Adrenal gland (tissue), 5 donors: Measurements from ENCODE around the gene ZNF77.

Experiments
- POLR2A ChIP-seq, 2 donors: fragments of 450-650 bp; IDR thresholded peaks; one replicate each; pipeline ENCODE4 v1.6.1; 2017; ENCODE audit warnings: antibody characterized with exemption in 2 of 2, mild to moderate bottlenecking in 2 of 2, moderate library complexity in 1 of 2
- TF ChIP-seq, protein P1 (sequence below), 6 experiments: fragments of 450-650 bp in 4 of 6; fragments of 200-600 bp in 2 of 6; sonication (generic) in 1 of 6; IDR thresholded peaks; 1 replicate in 5 of 6; 2 replicates in 1 of 6; pipeline versions ENCODE4 v1.5.1 to v1.8.0; 2016 to 2021; ENCODE audit warnings: antibody characterized with exemption in 6 of 6, mild to moderate bottlenecking in 2 of 6, moderate library complexity in 1 of 6
- donor health status: DM: no; HTN: no; CAD: no.

DNA sequence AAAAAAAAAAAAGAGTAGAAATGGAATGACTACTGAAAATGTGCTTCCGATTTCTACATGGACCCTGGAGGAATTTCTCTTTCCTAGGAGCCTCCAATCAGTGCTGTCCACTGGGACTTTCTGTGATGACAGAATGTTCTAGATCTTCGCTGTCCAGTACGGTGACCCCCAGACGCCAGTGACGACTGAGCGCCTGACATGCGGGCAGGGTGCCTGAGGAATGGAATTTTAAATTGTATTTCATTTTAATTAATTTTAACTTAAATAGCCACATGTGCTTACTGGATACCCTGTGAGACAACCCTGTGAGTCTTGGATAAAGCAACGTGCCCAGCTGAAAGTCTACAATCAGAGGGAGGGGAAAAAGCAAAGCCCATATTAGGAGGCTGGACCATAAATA is 28.5 kb upstream of the ZNF77 start:
- TF ChIP-seq POLR2A (IDR thresholded peaks at IDR 0.05): no peak
- TF ChIP-seq, protein P1, sequence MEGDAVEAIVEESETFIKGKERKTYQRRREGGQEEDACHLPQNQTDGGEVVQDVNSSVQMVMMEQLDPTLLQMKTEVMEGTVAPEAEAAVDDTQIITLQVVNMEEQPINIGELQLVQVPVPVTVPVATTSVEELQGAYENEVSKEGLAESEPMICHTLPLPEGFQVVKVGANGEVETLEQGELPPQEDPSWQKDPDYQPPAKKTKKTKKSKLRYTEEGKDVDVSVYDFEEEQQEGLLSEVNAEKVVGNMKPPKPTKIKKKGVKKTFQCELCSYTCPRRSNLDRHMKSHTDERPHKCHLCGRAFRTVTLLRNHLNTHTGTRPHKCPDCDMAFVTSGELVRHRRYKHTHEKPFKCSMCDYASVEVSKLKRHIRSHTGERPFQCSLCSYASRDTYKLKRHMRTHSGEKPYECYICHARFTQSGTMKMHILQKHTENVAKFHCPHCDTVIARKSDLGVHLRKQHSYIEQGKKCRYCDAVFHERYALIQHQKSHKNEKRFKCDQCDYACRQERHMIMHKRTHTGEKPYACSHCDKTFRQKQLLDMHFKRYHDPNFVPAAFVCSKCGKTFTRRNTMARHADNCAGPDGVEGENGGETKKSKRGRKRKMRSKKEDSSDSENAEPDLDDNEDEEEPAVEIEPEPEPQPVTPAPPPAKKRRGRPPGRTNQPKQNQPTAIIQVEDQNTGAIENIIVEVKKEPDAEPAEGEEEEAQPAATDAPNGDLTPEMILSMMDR (IDR thresholded peaks at IDR 0.05): no peak
